ENCODE measurements around the gene NEUROD4.

NEUROD4 gene

GRCh38 chr12:55061024-55061423 is 41.2 kb downstream of the NEUROD4 start:
- FAIRE-seq: no peak

- FAIRE-seq: no peak
Observed at GRCh38 chr12:55063291-55063690, 43.5 kb downstream of the NEUROD4 start.

- FAIRE-seq: no peak
Observed at GRCh38 chr12:55065535-55065934, 45.8 kb downstream of the NEUROD4 start.

GRCh38 chr12:55067701-55068100 is 47.9 kb downstream of the NEUROD4 start:
- FAIRE-seq: no peak

GRCh38 chr12:55068416-55069010 is 48.7 kb downstream of the NEUROD4 start:
- FAIRE-seq: no peak

- FAIRE-seq: no peak
Observed at GRCh38 chr12:55072083-55072482, 52.3 kb downstream of the NEUROD4 start.

DNA sequence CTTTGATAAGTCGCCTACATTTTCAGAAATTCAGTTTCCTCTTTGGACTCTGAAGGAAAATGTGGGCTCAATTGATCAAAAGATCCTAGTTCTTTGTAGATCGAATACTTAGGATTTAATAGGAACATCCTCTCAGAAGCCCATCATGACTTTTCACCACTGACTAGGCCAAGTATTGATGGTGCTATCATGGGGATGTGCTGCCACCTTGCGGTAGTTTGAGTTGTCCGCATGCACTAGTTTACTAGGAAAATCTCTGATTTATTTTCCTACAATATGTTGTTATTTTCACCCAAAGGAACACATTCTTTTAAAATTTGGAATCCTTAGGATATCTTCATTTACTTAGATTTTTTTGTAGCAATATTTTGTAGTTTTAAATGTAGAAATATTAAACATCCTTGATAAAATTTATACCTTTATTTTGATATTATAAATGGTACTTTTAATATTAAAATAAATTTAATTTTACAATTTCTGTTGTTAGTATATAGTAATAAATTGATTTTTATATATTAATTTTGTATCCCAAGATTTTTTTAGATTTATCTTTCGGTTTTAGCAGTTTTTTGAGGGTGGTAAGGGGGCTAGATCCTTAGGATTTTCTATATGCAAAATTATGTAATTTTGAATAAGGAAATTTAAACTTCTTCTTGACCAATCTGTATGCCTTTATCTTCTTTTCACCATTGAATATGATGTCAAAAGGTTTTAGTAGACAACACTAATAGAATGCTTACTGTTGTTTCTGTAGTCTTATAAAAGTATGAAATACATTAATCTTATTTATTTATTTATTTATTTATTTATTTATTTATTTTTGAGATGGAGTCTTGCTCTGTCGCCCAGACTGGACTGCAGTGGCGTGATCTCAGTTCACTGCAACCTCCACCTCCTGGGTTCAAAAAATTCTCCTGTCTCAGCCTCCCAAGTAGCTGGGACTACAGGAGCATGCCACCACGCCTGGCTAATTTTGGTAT is 53.6 kb downstream of the NEUROD4 start:
- peak; percentile 66 for FAIRE-seq

DNA sequence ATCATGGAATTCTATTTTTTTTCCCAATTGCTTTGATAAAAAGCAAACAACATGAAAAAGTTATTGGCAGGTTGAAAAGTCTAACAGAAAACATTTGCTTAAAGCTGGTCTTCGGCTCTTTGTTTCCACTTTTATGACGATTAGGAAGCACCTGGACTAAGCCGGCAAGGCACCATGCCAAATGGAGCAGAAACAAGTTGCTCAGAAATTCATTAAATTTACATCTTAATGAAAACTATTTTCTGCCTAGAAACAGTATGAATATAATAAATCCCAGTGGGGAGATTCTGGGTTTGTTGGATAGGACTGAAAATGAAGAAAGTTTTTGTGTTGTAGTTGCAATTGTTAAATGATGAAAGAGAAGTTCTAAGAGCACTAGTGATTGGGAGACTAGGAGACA is 55.0 kb downstream of the NEUROD4 start:
- no peak for FAIRE-seq

Measured in colon (tissue), 2 donors.